GM23338 (cell line): ENCODE data around the gene SLC50A1. TPM values are rescaled to one million over a fixed set of nuclear protein-coding genes. Genes with fewer than 3 reads are reported as not detected.

Experiments used
- ATAC-seq: fragments of 200-7000 bp; cut with Tn5 transposase; 3 replicates; pipeline ENCODE4 v1.9.1; 2020
- DNase-seq: peaks from one replicate; pipeline ENCODE4 v3.0.0-alpha.2; 2015; ENCODE audit warnings: low spot score
- H2AFZ ChIP-seq: fragments of 200-600 bp; sonication (generic); 2 replicates; pipeline ENCODE4 v1.8.0; 2016; ENCODE audit warnings: antibody characterized with exemption, mild to moderate bottlenecking, moderate library complexity
- H3F3A ChIP-seq: fragments of 200-600 bp; sonication (generic); replicated peaks from 2 replicates; pipeline ENCODE4 v1.8.0; 2017; ENCODE audit warnings: antibody characterized with exemption, mixed run types, low read depth
- H3K27ac ChIP-seq: fragments of 200-600 bp; sonication (generic); 2 replicates; pipeline ENCODE4 v1.6.1; 2016; ENCODE audit warnings: low read depth
- H3K27me3 ChIP-seq: fragments of 200-600 bp; sonication (generic); 2 replicates; pipeline ENCODE4 v1.8.0; 2016; ENCODE audit warnings: mild to moderate bottlenecking, mixed run types, moderate library complexity; ENCODE audit not compliant: insufficient read depth
- H3K36me3 ChIP-seq: fragments of 200-600 bp; sonication (generic); 2 replicates; pipeline ENCODE4 v1.8.0; 2016; ENCODE audit warnings: mild to moderate bottlenecking; ENCODE audit not compliant: insufficient read depth
- H3K4me1 ChIP-seq: fragments of 200-600 bp; sonication (generic); 2 replicates; pipeline ENCODE4 v1.8.0; 2016; ENCODE audit warnings: mild to moderate bottlenecking, moderate library complexity; ENCODE audit not compliant: insufficient read depth
- H3K4me2 ChIP-seq: fragments of 200-600 bp; sonication (generic); 2 replicates; pipeline ENCODE4 v1.7.1; 2017; ENCODE audit warnings: mixed run types
- H3K4me3 ChIP-seq: fragments of 200-600 bp; sonication (generic); 2 replicates; pipeline ENCODE4 v1.6.1; 2016; ENCODE audit warnings: mixed run types
- H3K79me2 ChIP-seq: fragments of 200-600 bp; sonication (generic); replicated peaks from 2 replicates; pipeline ENCODE4 v1.8.0; 2017; ENCODE audit warnings: mild to moderate bottlenecking; ENCODE audit not compliant: insufficient read depth
- H3K9me2 ChIP-seq: fragments of 200-600 bp; sonication (generic); 2 replicates; pipeline ENCODE4 v1.8.0; 2017; ENCODE audit not compliant: insufficient read depth
- H4K20me1 ChIP-seq: fragments of 200-600 bp; sonication (generic); replicated peaks from 2 replicates; pipeline ENCODE4 v1.8.0; 2017; ENCODE audit warnings: mild to moderate bottlenecking; ENCODE audit not compliant: insufficient read depth
- H3K27ac Mint-ChIP-seq: 2 replicates; pipeline ENCODE4 v1.8.0; 2020; ENCODE audit warnings: inconsistent platforms, mild to moderate bottlenecking, moderate library complexity, mixed read lengths
- H3K27me3 Mint-ChIP-seq: 3 replicates; pipeline ENCODE4 v1.8.0; 2022; ENCODE audit warnings: low read depth, mild to moderate bottlenecking, moderate library complexity, mixed read lengths, inconsistent platforms; ENCODE audit not compliant: insufficient read depth, poor library complexity
- H3K36me3 Mint-ChIP-seq: 3 replicates; pipeline ENCODE4 v1.8.0; 2021; ENCODE audit warnings: low read depth, mild to moderate bottlenecking, inconsistent platforms, moderate library complexity, mixed read lengths
- H3K4me1 Mint-ChIP-seq: 3 replicates; pipeline ENCODE4 v1.8.0; 2020; ENCODE audit warnings: mild to moderate bottlenecking, inconsistent platforms, mixed read lengths
- H3K4me3 Mint-ChIP-seq: 3 replicates; pipeline ENCODE4 v1.8.0; 2021; ENCODE audit warnings: moderate library complexity, mild to moderate bottlenecking, inconsistent platforms, mixed read lengths
- H3K9me3 Mint-ChIP-seq: 3 replicates; pipeline ENCODE4 v1.8.0; 2020; ENCODE audit warnings: moderate library complexity, mild to moderate bottlenecking, inconsistent platforms, mixed read lengths
- CREB1 ChIP-seq: fragments of 250-450 bp; sonication (Bioruptor Pico); IDR thresholded peaks from 2 replicates; pipeline ENCODE4 v1.5.0; 2020; ENCODE audit warnings: low read depth, mild to moderate bottlenecking, moderate library complexity
- CTCF ChIP-seq, 2 experiments: fragments of 200-600 bp in 1 of 2; sonication (generic) in 1 of 2; conservative IDR thresholded peaks; 2 replicates each; pipeline versions ENCODE4 v1.5.1 to v1.6.1; 2016 to 2017; ENCODE audit warnings: antibody characterized with exemption in 2 of 2, low read depth in 2 of 2, mild to moderate bottlenecking in 2 of 2, moderate library complexity in 1 of 2
- EZH2 ChIP-seq: fragments of 200-600 bp; sonication (generic); IDR thresholded peaks from one replicate; pipeline ENCODE4 v1.8.0; 2017; ENCODE audit warnings: antibody characterized with exemption, mild to moderate bottlenecking, low read depth; ENCODE audit not compliant: unreplicated experiment
- EZH2phosphoT487 ChIP-seq: fragments of 200-600 bp; sonication (generic); IDR thresholded peaks from one replicate; pipeline ENCODE4 v1.8.1; 2018; ENCODE audit warnings: antibody characterized with exemption; ENCODE audit not compliant: unreplicated experiment
- JUNB ChIP-seq: IDR thresholded peaks from one replicate; pipeline ENCODE4 v1.6.1; 2016; ENCODE audit warnings: antibody characterized with exemption; ENCODE audit not compliant: unreplicated experiment
- NANOG ChIP-seq: IDR thresholded peaks from 2 replicates; pipeline ENCODE4 v1.6.1; 2016; ENCODE audit warnings: antibody characterized with exemption, borderline replicate concordance
- POLR2AphosphoS5 ChIP-seq: IDR thresholded peaks from 2 replicates; pipeline ENCODE4 v1.6.1; 2016; ENCODE audit warnings: antibody characterized with exemption, low read depth
- REST ChIP-seq: IDR thresholded peaks from one replicate; pipeline ENCODE4 v1.6.1; 2018; ENCODE audit warnings: antibody characterized with exemption; ENCODE audit not compliant: unreplicated experiment
- ZNF331 ChIP-seq: fragments of 250-450 bp; sonication (Bioruptor Pico); IDR thresholded peaks from 2 replicates; pipeline ENCODE4 v1.5.0; 2020; ENCODE audit warnings: low read depth, mild to moderate bottlenecking, moderate library complexity
- ZNF462 ChIP-seq: fragments of 250-450 bp; sonication (Bioruptor Pico); IDR thresholded peaks from 2 replicates; pipeline ENCODE4 v1.5.0; 2020; ENCODE audit warnings: mild to moderate bottlenecking, moderate library complexity
- polyA plus RNA-seq: library from polyadenylated mRNA; unstranded; fragments of >200 nt; fragmentation: Nextera tagmentation; extraction: Ambion mirVana; gene quantifications from 2 replicates; pipeline ENCODE4 v1.2.1, GENCODE V29; 2016
- total RNA-seq: library from RNA; depleted of rRNA; stranded (reverse); fragments of >200 nt; shearing (Covaris generic); gene quantifications from 2 replicates; pipeline ENCODE4 v1.2.3, GENCODE V29; 2014

Gene SLC50A1
- total and polyA plus RNA-seq, 2 experiments from 2014 or later, result 30.0 to 63.9 TPM

- Mint-ChIP-seq H3K27me3 (peaks cover 18% of the 10 kb centered on the region), H3K4me3 (peak within 1 kb of the TSS; percentile 86)
- H4K20me1 ChIP-seq, result no peaks in the 10 kb centered on the region
Observed at GRCh38 chr1:155173478-155174323, 38.0 kb downstream of the SLC50A1 start, which contains the start of gene TRIM46. TRIM46 (plus strand) TSS chr1:155173849; CDS start chr1:155173967, 118 bp downstream.

More at GRCh38 chr1:155173478-155174323, 38.0 kb downstream of the SLC50A1 start, which contains the start of gene TRIM46:
- peaks cover 38% of the 10 kb centered on the region for H3K36me3 Mint-ChIP-seq
- Histone ChIP-seq H3K27ac (peak within 1 kb of the TSS; percentile 86), H3K4me3 (peak within 1 kb of the TSS; percentile 84), H3K27me3 (no peaks in the 10 kb centered on the region), H3F3A (peaks cover 25% of the 10 kb centered on the region), H3K4me1 (peaks cover 18% of the 10 kb centered on the region), H3K9me2 (no peaks in the 10 kb centered on the region), H3K79me2 (peaks cover 20% of the 10 kb centered on the region), H2AFZ (peak within 1 kb of the TSS; percentile 87; the same call in 1 of the 2 replicates), H3K4me2 (peak within 1 kb of the TSS; percentile 100), H3K36me3 (peaks cover 8% of the 10 kb centered on the region; the same call in 1 of the 2 replicates)
- H3K4me1 Mint-ChIP-seq, result peaks cover 25% of the 10 kb centered on the region
- TF ChIP-seq ZNF331 (CRISPR knock-in tag) (no peak), POLR2AphosphoS5 (peak; percentile 50; the same call in 1 of the 2 replicates), ZNF462 (CRISPR knock-in tag) (no peak), JUNB (no peak), CREB1 (CRISPR knock-in tag) (no peak), NANOG (no peak), REST (no peak), CTCF (conservative IDR thresholded peaks at IDR 0.05; ENCODE audit: low read depth in 2 of 2) (peak in 1 of 2 experiments; percentile 15; a peak in 1 of 4 replicates), EZH2 (no peak), EZH2phosphoT487 (no peak)
- H3K9me3 Mint-ChIP-seq, result peaks cover 4% of the 10 kb centered on the region
- ATAC-seq (peak; percentile 46), DNase-seq (peak; percentile 85)
- peak within 1 kb of the TSS; percentile 94 for H3K27ac Mint-ChIP-seq
